Uterus (tissue), 2 donors: ENCODE data around the gene SLC10A6.

ENCODE experiments used
- POLR2A ChIP-seq, 2 donors: fragments of 450-650 bp; IDR thresholded peaks; one replicate each; pipeline ENCODE4 v1.6.1; 2016; ENCODE audit warnings: antibody characterized with exemption in 2 of 2, mild to moderate bottlenecking in 1 of 2, moderate library complexity in 1 of 2
- TF ChIP-seq, protein P1 (sequence below), 4 experiments: fragments of 200-600 bp in 2 of 4; fragments of 450-650 bp in 2 of 4; sonication (generic) in 2 of 4; IDR thresholded peaks; one replicate each; pipeline ENCODE4 v1.5.1; 2016 to 2019; ENCODE audit warnings: antibody characterized with exemption in 4 of 4, mild to moderate bottlenecking in 2 of 4, moderate library complexity in 1 of 4

- TF ChIP-seq POLR2A (IDR thresholded peaks at IDR 0.05): no peak
- TF ChIP-seq, protein P1, sequence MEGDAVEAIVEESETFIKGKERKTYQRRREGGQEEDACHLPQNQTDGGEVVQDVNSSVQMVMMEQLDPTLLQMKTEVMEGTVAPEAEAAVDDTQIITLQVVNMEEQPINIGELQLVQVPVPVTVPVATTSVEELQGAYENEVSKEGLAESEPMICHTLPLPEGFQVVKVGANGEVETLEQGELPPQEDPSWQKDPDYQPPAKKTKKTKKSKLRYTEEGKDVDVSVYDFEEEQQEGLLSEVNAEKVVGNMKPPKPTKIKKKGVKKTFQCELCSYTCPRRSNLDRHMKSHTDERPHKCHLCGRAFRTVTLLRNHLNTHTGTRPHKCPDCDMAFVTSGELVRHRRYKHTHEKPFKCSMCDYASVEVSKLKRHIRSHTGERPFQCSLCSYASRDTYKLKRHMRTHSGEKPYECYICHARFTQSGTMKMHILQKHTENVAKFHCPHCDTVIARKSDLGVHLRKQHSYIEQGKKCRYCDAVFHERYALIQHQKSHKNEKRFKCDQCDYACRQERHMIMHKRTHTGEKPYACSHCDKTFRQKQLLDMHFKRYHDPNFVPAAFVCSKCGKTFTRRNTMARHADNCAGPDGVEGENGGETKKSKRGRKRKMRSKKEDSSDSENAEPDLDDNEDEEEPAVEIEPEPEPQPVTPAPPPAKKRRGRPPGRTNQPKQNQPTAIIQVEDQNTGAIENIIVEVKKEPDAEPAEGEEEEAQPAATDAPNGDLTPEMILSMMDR (IDR thresholded peaks at IDR 0.05): no peak
Measured at GRCh38 chr4:86845593-86845992, 3.6 kb downstream of the SLC10A6 start.
